HepG2 (cell line): ENCODE data around the gene THOC2. TPM values are rescaled to one million over a fixed set of nuclear protein-coding genes. Genes with fewer than 3 reads are reported as not detected.

ENCODE experiments used
- ATAC-seq: fragments of 200-7000 bp; cut with Tn5 transposase; 3 replicates; pipeline ENCODE4 v1.9.1; 2020; ENCODE audit warnings: mild to moderate bottlenecking, moderate library complexity
- BruUV-seq: library from RNA; stranded (reverse); fragments of 400-500 nt; replicated peaks from 2 replicates; lab custom pipeline; 2021; lab: Mats Ljungman, UMichigan
- CTCF ChIA-PET: fragments of 300-600 bp; formaldehyde crosslinking; extraction: SDS; loops from one replicate; lab custom pipeline; 2021; ENCODE audit warnings: low total read pairs, inconsistent platforms, low intra/inter-chr PET ratio; lab: Yijun Ruan, JAX
- POLR2A ChIA-PET: fragments of 350-600 bp; sonication (Branson Sonifier 250); formaldehyde crosslinking; loops from one replicate; lab custom pipeline; 2020; ENCODE audit warnings: antibody characterized with exemption, inconsistent platforms; lab: Yijun Ruan, JAX
- DNase-seq: peaks from one replicate; pipeline ENCODE4 v3.0.0-alpha.2; 2015; ENCODE audit warnings: low spot score
- FAIRE-seq: peaks from 3 replicates; lab custom pipeline; 2011; peaks lifted over from hg19 to GRCh38; lab: Jason Lieb, UNC
- H2AFZ ChIP-seq: one replicate; pipeline ENCODE4 v1.6.1; 2011; ENCODE audit warnings: low read length, inconsistent platforms
- H3K27ac ChIP-seq: fragments of 300-600 bp; 3 replicates; pipeline ENCODE4 v1.8.0; 2011; ENCODE audit warnings: mixed run types, mild to moderate bottlenecking, mixed read lengths, low read length, inconsistent platforms; ENCODE audit not compliant: insufficient read depth; ENCODE audit errors: extremely low read length
- H3K27me3 ChIP-seq, 2 experiments: fragments of 200-600 bp in 1 of 2; 2 replicates in 1 of 2; 3 replicates in 1 of 2; pipeline versions ENCODE4 v1.6.0 to v1.8.0; 2011; ENCODE audit warnings: low read length in 2 of 2, mild to moderate bottlenecking in 2 of 2, moderate library complexity in 2 of 2, inconsistent platforms in 1 of 2; ENCODE audit not compliant: insufficient read depth in 2 of 2, control insufficient read depth in 1 of 2
- H3K36me3 ChIP-seq, 2 experiments: fragments of 200-600 bp in 1 of 2; replicated peaks in 1 of 2; 2 replicates in 1 of 2; 3 replicates in 1 of 2; pipeline versions ENCODE4 v1.5.1 to v1.8.0; 2011; ENCODE audit warnings: low read length in 2 of 2, inconsistent platforms in 1 of 2; ENCODE audit not compliant: insufficient read depth in 2 of 2, control insufficient read depth in 1 of 2
- H3K4me1 ChIP-seq: 2 replicates; pipeline ENCODE4 v1.5.1; 2012; ENCODE audit warnings: low read length, inconsistent platforms; ENCODE audit not compliant: insufficient read depth
- H3K4me2 ChIP-seq: 2 replicates; pipeline ENCODE4 v1.6.0; 2011; ENCODE audit warnings: low read depth, low read length, inconsistent platforms
- H3K4me3 ChIP-seq, 3 experiments: fragments of 200-600 bp in 1 of 3; sonication (generic), shearing (Covaris generic) in 1 of 3; replicated peaks in 1 of 3; 2 replicates each; pipeline ENCODE4 v1.5.1; 2011 to 2016; ENCODE audit warnings: low read length in 3 of 3, inconsistent platforms in 2 of 3, low read depth in 2 of 3, mild to moderate bottlenecking in 2 of 3, control low read depth in 1 of 3, mixed read lengths in 1 of 3; ENCODE audit not compliant: insufficient read depth in 1 of 3
- H3K79me2 ChIP-seq: one replicate; pipeline ENCODE4 v1.6.1; 2011; ENCODE audit warnings: low read length, inconsistent platforms; ENCODE audit not compliant: insufficient read depth
- H3K9ac ChIP-seq: 2 replicates; pipeline ENCODE4 v1.6.0; 2011; ENCODE audit warnings: mild to moderate bottlenecking, low read depth, low read length, inconsistent platforms; ENCODE audit not compliant: insufficient read depth
- H3K9me3 ChIP-seq: 2 replicates; pipeline ENCODE4 v1.5.1; 2012; ENCODE audit warnings: mild to moderate bottlenecking, low read length
- H4K20me1 ChIP-seq: 2 replicates; pipeline ENCODE4 v1.6.0; 2011; ENCODE audit warnings: inconsistent platforms, mild to moderate bottlenecking, low read length, moderate library complexity; ENCODE audit not compliant: insufficient read depth
- BCL6 ChIP-seq: IDR thresholded peaks from 2 replicates; pipeline ENCODE4 v1.6.1; 2016; ENCODE audit warnings: missing genetic modification reagents, missing compliant biosample characterization
- CEBPB ChIP-seq: IDR thresholded peaks from 2 replicates; pipeline ENCODE4 v1.6.1; 2011; ENCODE audit warnings: low read depth, low read length, improper control_type of control experiment, borderline replicate concordance
- FOXK2 ChIP-seq: fragments of 450-650 bp; IDR thresholded peaks from 2 replicates; pipeline ENCODE4 v1.6.1; 2016
- JUNB ChIP-seq: sonication (generic); formaldehyde crosslinking; IDR thresholded peaks from 2 replicates; pipeline ENCODE4 v1.8.0; 2022; ENCODE audit warnings: missing genetic modification reagents, mild to moderate bottlenecking, borderline replicate concordance
- LBX2 ChIP-seq: sonication (generic); formaldehyde crosslinking; IDR thresholded peaks from 2 replicates; pipeline ENCODE4 v1.5.0; 2020; ENCODE audit warnings: missing genetic modification reagents, mild to moderate bottlenecking, borderline replicate concordance
- MAFF ChIP-seq: IDR thresholded peaks from 2 replicates; pipeline ENCODE4 v1.6.1; 2011; ENCODE audit warnings: low read depth, low read length, improper control_type of control experiment
- MAFK ChIP-seq, 2 experiments: IDR thresholded peaks in 1 of 2; conservative IDR thresholded peaks in 1 of 2; 2 replicates each; pipeline ENCODE4 v1.6.1; 2011; ENCODE audit warnings: improper control_type of control experiment in 2 of 2, low read length in 2 of 2
- SMAD9 ChIP-seq: sonication (generic); formaldehyde crosslinking; IDR thresholded peaks from 2 replicates; pipeline ENCODE4 v1.5.1; 2020; ENCODE audit warnings: mild to moderate bottlenecking, missing genetic modification reagents
- TBX3 ChIP-seq: fragments of 450-650 bp; IDR thresholded peaks from 2 replicates; pipeline ENCODE4 v1.6.1; 2017; ENCODE audit warnings: antibody characterized with exemption, mild to moderate bottlenecking, inconsistent platforms, borderline replicate concordance
- TFAP4 ChIP-seq: sonication (generic); IDR thresholded peaks from 2 replicates; pipeline ENCODE4 v1.6.1; 2016; ENCODE audit warnings: low read depth, borderline replicate concordance
- ZBTB26 ChIP-seq: IDR thresholded peaks from 2 replicates; pipeline ENCODE4 v1.6.1; 2016; ENCODE audit warnings: missing compliant biosample characterization, missing genetic modification reagents, borderline replicate concordance
- WGBS: methylation state at CpG from one replicate; pipeline ENCODE4 v1.1.6; 2017; ENCODE audit warnings: low lambda C conversion rate; 5-methylcytosine and 5-hydroxymethylcytosine counted together
- in situ Hi-C: cut with HindIII; loops from 2 replicates; pipeline ENCODE4 v1.10.0; 2017; ENCODE audit warnings: low pct_unique_long_range_greater_than_20kb; ENCODE audit not compliant: extremely low pct_ligation_motif_present
- intact Hi-C: fragments of 100-400 bp; cut with micrococcal nuclease; formaldehyde crosslinking; loops from one replicate; pipeline ENCODE4 v1.10.0; 2022; ENCODE audit not compliant: unreplicated experiment
- polyA plus RNA-seq, 8 experiments: library from polyadenylated mRNA; depleted of rRNA in 3 of 8; stranded (reverse) in 7 of 8; unstranded in 1 of 8; fragments of >200 nt; fragmentation: Illumina TruSeq in 4 of 8; extraction: Trizol in 4 of 8; gene quantifications; 2 replicates each; pipeline versions ENCODE4 v1.2.1 to v1.2.3, GENCODE V29; 2011 to 2016; ENCODE audit warnings: low read depth in 4 of 8, missing spikeins in 1 of 8, mixed read lengths in 1 of 8; ENCODE audit not compliant: insufficient read depth in 1 of 8
- total RNA-seq, 5 experiments: library from RNA; depleted of rRNA; stranded (reverse); fragments of >200 nt; fragmentation: Illumina TruSeq; extraction: Trizol; gene quantifications; 2 replicates each; pipeline ENCODE4 v1.2.3, GENCODE V29; 2016; ENCODE audit warnings: low read depth in 1 of 5
- TF ChIP-seq, protein P1 (sequence below): sonication (generic); formaldehyde crosslinking; IDR thresholded peaks from 2 replicates; pipeline ENCODE4 v1.5.0; 2020; ENCODE audit warnings: mild to moderate bottlenecking, missing genetic modification reagents, borderline replicate concordance

THOC2 gene
- total and polyA plus RNA-seq, 2 of the 13 experiments (the other 11 are each of a cell fraction or from before 2014, with no cell fraction given) = 87.1 to 101 TPM

DNA sequence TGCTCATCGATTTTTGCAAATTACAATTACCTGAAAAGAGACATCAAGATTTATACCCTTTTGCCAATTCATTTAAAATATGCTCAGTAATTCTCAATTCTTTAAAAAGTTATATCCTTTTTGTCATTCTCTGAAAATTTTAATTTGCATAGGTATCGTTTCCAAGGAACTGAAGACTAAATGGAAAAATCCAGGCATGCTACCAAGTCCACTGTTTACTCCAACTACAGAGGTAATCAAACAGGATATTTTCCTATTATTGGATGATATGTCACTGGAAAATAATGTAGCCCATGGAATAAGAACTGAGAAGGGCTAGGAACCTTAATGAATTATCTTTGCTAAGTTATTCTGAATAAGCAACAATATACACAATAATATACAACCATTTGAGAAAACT is 132.7 kb downstream of the THOC2 start (continued):
- TF ChIP-seq, protein P1, sequence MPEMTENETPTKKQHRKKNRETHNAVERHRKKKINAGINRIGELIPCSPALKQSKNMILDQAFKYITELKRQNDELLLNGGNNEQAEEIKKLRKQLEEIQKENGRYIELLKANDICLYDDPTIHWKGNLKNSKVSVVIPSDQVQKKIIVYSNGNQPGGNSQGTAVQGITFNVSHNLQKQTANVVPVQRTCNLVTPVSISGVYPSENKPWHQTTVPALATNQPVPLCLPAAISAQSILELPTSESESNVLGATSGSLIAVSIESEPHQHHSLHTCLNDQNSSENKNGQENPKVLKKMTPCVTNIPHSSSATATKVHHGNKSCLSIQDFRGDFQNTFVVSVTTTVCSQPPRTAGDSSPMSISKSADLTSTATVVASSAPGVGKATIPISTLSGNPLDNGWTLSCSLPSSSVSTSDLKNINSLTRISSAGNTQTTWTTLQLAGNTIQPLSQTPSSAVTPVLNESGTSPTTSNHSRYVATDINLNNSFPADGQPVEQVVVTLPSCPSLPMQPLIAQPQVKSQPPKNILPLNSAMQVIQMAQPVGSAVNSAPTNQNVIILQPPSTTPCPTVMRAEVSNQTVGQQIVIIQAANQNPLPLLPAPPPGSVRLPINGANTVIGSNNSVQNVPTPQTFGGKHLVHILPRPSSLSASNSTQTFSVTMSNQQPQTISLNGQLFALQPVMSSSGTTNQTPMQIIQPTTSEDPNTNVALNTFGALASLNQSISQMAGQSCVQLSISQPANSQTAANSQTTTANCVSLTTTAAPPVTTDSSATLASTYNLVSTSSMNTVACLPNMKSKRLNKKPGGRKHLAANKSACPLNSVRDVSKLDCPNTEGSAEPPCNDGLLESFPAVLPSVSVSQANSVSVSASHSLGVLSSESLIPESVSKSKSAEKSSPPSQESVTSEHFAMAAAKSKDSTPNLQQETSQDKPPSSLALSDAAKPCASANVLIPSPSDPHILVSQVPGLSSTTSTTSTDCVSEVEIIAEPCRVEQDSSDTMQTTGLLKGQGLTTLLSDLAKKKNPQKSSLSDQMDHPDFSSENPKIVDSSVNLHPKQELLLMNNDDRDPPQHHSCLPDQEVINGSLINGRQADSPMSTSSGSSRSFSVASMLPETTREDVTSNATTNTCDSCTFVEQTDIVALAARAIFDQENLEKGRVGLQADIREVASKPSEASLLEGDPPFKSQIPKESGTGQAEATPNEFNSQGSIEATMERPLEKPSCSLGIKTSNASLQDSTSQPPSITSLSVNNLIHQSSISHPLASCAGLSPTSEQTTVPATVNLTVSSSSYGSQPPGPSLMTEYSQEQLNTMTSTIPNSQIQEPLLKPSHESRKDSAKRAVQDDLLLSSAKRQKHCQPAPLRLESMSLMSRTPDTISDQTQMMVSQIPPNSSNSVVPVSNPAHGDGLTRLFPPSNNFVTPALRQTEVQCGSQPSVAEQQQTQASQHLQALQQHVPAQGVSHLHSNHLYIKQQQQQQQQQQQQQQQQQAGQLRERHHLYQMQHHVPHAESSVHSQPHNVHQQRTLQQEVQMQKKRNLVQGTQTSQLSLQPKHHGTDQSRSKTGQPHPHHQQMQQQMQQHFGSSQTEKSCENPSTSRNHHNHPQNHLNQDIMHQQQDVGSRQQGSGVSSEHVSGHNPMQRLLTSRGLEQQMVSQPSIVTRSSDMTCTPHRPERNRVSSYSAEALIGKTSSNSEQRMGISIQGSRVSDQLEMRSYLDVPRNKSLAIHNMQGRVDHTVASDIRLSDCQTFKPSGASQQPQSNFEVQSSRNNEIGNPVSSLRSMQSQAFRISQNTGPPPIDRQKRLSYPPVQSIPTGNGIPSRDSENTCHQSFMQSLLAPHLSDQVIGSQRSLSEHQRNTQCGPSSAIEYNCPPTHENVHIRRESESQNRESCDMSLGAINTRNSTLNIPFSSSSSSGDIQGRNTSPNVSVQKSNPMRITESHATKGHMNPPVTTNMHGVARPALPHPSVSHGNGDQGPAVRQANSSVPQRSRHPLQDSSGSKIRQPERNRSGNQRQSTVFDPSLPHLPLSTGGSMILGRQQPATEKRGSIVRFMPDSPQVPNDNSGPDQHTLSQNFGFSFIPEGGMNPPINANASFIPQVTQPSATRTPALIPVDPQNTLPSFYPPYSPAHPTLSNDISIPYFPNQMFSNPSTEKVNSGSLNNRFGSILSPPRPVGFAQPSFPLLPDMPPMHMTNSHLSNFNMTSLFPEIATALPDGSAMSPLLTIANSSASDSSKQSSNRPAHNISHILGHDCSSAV (CRISPR knock-in tag) = no peak
- TF ChIP-seq TBX3 = no peak

- ChIA-PET POLR2A (no interaction called here), CTCF (no interaction called here)
- no TSS peak for BruUV-seq
- no peak overlapping the region for H2AFZ ChIP-seq
- no peak overlapping the region for H3K4me2 ChIP-seq
- peaks cover 8% of the 10 kb centered on the region; the same call in 1 of the 2 replicates for H3K4me1 ChIP-seq
- peak; percentile 26; the same call in 1 of the 3 replicates for ATAC-seq
- H4K20me1 ChIP-seq = no peaks in the 10 kb centered on the region
- WGBS = 59% methylated on average over 6 of the region's 6 CpGs
- no peaks in the 10 kb centered on the region for H3K36me3 ChIP-seq
- intact Hi-C loops (no loop called here), in situ Hi-C loops (no loop called here)
- H3K9ac ChIP-seq = no peak overlapping the region
- no peaks in the 10 kb centered on the region for H3K27me3 ChIP-seq
- no peaks in the 10 kb centered on the region for H3K79me2 ChIP-seq
- no peak overlapping the region for H3K4me3 ChIP-seq
- no peak for FAIRE-seq
- H3K9me3 ChIP-seq = no peaks in the 10 kb centered on the region
- H3K27ac ChIP-seq = no peak overlapping the region
- peak; percentile 0 for DNase-seq
- no peak for TF ChIP-seq JUNB
- TF ChIP-seq SMAD9 (CRISPR knock-in tag) = no peak
- TF ChIP-seq LBX2 (CRISPR knock-in tag) = no peak
- TF ChIP-seq CEBPB = no peak
- TF ChIP-seq MAFK (conservative IDR thresholded peaks at IDR 0.05 in 1 of 2, IDR thresholded peaks at IDR 0.05 in 1 of 2; ENCODE audit: low read length in 2 of 2) = peak; percentile 46 to 61; a peak in 3 of 4 replicates
- TF ChIP-seq FOXK2 = no peak
- TF ChIP-seq ZBTB26 (CRISPR knock-in tag) = no peak
- TF ChIP-seq MAFF = 0 out of 2 replicates have a peak, but pooled peaks have one; percentile 34
- TF ChIP-seq BCL6 (CRISPR knock-in tag) = peak; percentile 93
- TF ChIP-seq TFAP4 = no peak
Observed at GRCh38 chrX:123590842-123591486, 141.9 kb downstream of the THOC2 start.
